ENCODE results near the gene CA6. TPM values are rescaled to one million over a fixed set of nuclear protein-coding genes. Genes with fewer than 3 reads are reported as not detected.
A peak's percentile ranks its signal among the peaks of the same experiment; 100 is the strongest.
"Not testable (repeated sequence)": the region's sequence is repeated elsewhere in the genome, so short reads cannot be mapped to it uniquely, and the experiment has no call there.

CA6 gene
- total and polyA plus RNA-seq, 8 donors, result not detected

DNA sequence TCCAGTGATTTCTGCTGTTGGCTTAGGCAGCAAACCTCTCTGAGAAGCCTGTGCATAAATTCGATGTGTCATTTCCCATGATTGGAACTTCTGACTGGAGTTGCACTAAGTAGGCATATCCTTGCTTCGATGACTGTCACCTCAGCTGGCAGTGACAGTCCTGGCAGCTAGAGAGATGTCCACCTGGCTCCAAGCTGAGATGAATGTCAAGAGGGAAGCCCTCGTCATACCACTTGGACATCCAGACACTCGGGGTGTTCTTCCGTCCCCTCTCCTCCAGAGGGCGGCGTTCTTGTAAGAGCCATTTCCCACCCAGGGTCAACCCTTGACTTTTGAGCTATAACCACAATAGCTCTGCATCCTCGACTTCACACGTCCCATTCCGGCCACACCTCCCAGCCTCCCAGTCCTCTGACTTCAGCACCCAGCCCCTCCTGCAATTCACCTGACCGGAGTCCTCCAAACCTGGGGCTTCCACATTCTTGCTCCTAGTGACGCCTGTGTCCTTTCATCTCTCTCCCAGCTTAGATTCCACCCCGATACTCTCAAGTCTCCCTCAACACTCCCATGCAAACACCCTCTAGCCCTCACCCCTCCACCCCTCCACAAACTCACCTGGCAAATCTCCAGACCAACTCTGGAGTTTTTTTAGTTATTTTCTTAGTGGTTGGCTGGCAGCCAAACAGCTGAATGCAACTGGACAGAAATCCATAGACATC is 17.3 kb downstream of the CA6 start:
- TF ChIP-seq, protein P1, sequence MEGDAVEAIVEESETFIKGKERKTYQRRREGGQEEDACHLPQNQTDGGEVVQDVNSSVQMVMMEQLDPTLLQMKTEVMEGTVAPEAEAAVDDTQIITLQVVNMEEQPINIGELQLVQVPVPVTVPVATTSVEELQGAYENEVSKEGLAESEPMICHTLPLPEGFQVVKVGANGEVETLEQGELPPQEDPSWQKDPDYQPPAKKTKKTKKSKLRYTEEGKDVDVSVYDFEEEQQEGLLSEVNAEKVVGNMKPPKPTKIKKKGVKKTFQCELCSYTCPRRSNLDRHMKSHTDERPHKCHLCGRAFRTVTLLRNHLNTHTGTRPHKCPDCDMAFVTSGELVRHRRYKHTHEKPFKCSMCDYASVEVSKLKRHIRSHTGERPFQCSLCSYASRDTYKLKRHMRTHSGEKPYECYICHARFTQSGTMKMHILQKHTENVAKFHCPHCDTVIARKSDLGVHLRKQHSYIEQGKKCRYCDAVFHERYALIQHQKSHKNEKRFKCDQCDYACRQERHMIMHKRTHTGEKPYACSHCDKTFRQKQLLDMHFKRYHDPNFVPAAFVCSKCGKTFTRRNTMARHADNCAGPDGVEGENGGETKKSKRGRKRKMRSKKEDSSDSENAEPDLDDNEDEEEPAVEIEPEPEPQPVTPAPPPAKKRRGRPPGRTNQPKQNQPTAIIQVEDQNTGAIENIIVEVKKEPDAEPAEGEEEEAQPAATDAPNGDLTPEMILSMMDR (IDR thresholded peaks at IDR 0.05), result no peak
- Histone ChIP-seq H3K27me3 (no peaks in the 10 kb centered on the region), H3K9me3 (no peaks in the 10 kb centered on the region), H3K4me3 (no peak overlapping the region), H3K27ac (no peak overlapping the region), H3K36me3 (no peaks in the 10 kb centered on the region), H3K4me1 (no peaks in the 10 kb centered on the region)
- intact Hi-C loops (cut with DNase I), result no loop called here
- ATAC-seq (peak in 3 of 4 donors; percentile 30 to 61 (median 59)), DNase-seq (no peak), FAIRE-seq (no peak)
- WGBS, 2 donors, result 29 to 34% methylated on average over 13 of the region's 13 CpGs

GRCh38 chr1:8963963-8964362 is 18.3 kb downstream of the CA6 start:
- 67 to 72% methylated on average over 8 of the region's 8 CpGs for WGBS, 2 donors
- intact Hi-C loops (cut with DNase I), result no loop called here
- H3K27ac ChIP-seq, result no peak overlapping the region

DNA sequence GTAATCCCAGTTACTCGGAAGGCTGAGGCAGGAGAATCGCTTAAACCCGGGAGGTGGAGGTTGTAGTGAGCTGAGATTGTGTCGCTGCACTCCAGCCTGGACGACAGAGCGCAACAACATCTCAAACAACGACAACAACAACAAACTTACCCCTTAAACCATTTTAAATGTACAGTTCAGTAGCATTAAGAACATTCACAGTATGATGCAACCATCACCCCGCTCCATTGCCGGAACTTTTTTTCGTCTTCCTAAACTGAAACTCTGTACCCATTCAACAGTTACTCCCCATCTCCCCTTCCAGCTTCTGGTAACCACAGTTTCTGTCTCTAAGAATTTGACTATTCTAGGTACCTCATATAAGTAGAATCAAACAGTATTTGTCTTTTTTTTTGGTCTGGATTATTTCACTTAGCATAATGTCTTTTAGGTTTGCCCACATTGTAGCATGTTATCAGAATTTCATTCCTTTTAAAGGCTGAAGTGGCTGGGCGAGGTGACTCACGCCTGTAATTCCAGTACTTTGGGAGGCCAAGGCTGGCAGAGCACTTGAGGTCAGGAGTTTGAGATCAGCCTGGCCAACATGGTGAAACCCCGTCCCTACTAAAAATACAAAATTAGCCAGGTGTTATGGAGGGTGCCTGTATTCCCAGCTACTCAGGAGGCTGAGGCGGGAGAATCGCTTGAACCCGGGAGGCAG is 19.6 kb downstream of the CA6 start:
- Histone ChIP-seq H3K36me3 (no peaks in the 10 kb centered on the region), H3K9me3 (no peaks in the 10 kb centered on the region), H3K27ac (no peak overlapping the region), H3K27me3 (no peaks in the 10 kb centered on the region), H3K4me1 (no peaks in the 10 kb centered on the region), H3K4me3 (no peak overlapping the region)
- DNase-seq, result no peak
- no peak for ATAC-seq
- 89 to 92% methylated on average over 16 of the region's 16 CpGs for WGBS, 2 donors
- TF ChIP-seq, protein P1 (IDR thresholded peaks at IDR 0.05), result no peak
- FAIRE-seq, result no peak
- intact Hi-C loops (cut with DNase I), result no loop called here

More at GRCh38 chr1:8963963-8964362, 18.3 kb downstream of the CA6 start:
- Histone ChIP-seq H3K4me1 (no peaks in the 10 kb centered on the region), H3K36me3 (no peaks in the 10 kb centered on the region), H3K4me3 (no peak overlapping the region), H3K27me3 (no peaks in the 10 kb centered on the region), H3K9me3 (no peaks in the 10 kb centered on the region)
- DNase-seq, result no peak
- no peak for ATAC-seq
- TF ChIP-seq, protein P1 (IDR thresholded peaks at IDR 0.05), result no peak
- no peak for FAIRE-seq

DNA sequence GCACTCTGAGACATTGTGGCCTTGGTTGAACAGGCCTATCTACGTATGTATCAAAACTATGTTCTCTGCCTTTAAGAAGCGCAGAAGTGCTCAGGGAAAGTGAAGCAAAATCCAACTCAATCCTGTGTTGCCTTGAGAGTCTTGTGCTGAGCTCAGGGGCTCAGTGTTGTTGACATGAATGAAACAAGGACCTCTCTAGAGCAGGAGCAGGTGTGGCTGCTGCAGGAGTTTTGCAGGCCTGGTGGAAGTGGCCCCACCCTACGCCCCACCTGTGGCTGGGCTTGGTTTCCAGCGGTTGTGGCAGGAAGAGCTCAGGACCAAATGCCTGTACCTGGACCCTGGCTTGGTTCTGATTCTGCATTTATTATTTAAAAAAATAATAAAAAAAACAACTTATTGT is 20.9 kb downstream of the CA6 start:
- no peaks in the 10 kb centered on the region for H3K36me3 ChIP-seq
- ATAC-seq (no peak), DNase-seq (no peak), FAIRE-seq (no peak)
- TF ChIP-seq, protein P1 (IDR thresholded peaks at IDR 0.05), result no peak
- H3K27ac ChIP-seq, result no peak overlapping the region
- WGBS, 2 donors, result 96 to 97% methylated on average over 4 of the region's 4 CpGs
- H3K4me3 ChIP-seq, result no peak overlapping the region
- H3K4me1 ChIP-seq, result no peaks in the 10 kb centered on the region
- intact Hi-C loops (cut with DNase I), result no loop called here
- no peaks in the 10 kb centered on the region for H3K27me3 ChIP-seq
- no peaks in the 10 kb centered on the region for H3K9me3 ChIP-seq

GRCh38 chr1:8968902-8969301 is 23.2 kb downstream of the CA6 start:
- ATAC-seq; H3K4me1 ChIP-seq; H3K4me3 ChIP-seq; FAIRE-seq; intact Hi-C loops (cut with DNase I); H3K9me3 ChIP-seq; DNase-seq; H3K36me3 ChIP-seq; H3K27ac ChIP-seq; H3K27me3 ChIP-seq: not testable (repeated sequence)
- 82 to 89% methylated on average over 9 of the region's 9 CpGs for WGBS, 2 donors

Measured in pancreas (tissue), 10 donors.